ENCODE measurements around the gene PPFIBP2. TPM values are rescaled to one million over a fixed set of nuclear protein-coding genes. Genes with fewer than 3 reads are reported as not detected.

Gene PPFIBP2
- total RNA-seq, 1 donor from 2014 or later, result 15.0 TPM

DNA sequence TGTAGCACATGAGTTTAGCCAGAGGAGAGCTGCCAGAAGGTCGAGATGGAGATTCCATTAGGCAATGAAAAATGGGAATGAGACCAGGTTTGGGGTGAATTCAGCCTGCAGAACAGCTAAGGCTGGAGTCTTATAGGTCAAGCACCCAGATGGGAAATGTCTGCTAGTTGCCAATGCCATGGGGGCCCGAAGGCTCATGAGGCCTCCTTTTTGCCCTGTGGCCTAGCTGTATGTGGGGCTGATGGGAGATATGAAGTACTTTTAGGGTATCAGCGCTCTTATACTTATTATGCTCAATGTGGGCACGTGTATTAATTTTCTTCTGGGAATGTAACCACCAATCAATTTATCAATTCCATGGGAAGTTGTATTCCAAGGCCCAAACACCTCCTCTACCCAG lies 8.7 kb downstream of the PPFIBP2 start:
- DNase-seq (ENCODE audit: low read depth) (no peak), FAIRE-seq (no peak)
- no peak overlapping the region for H3K4me3 ChIP-seq (ENCODE audit: low read depth, low read length)
- no peak for TF ChIP-seq CTCF (IDR thresholded peaks at IDR 0.05; ENCODE audit: insufficient read depth, low read length, severe bottlenecking)
- H3K36me3 ChIP-seq (ENCODE audit: control insufficient read depth, insufficient read depth, low read length), result no peaks in the 10 kb centered on the region
- no peaks in the 10 kb centered on the region for H3K27me3 ChIP-seq (ENCODE audit: control insufficient read depth, insufficient read depth, low read length)

- H3K36me3 ChIP-seq (ENCODE audit: control insufficient read depth, insufficient read depth, low read length), result no peaks in the 10 kb centered on the region
- no peak overlapping the region for H3K4me3 ChIP-seq (ENCODE audit: low read depth, low read length)
- DNase-seq (ENCODE audit: low read depth) (no peak), FAIRE-seq (peak; percentile 62)
- no peak for TF ChIP-seq CTCF (IDR thresholded peaks at IDR 0.05; ENCODE audit: insufficient read depth, low read length, severe bottlenecking)
- H3K27me3 ChIP-seq (ENCODE audit: control insufficient read depth, insufficient read depth, low read length), result no peaks in the 10 kb centered on the region
Measured at GRCh38 chr11:7523416-7524210, 9.8 kb downstream of the PPFIBP2 start.

GRCh38 chr11:7524462-7525235 lies 10.8 kb downstream of the PPFIBP2 start:
- no peak for DNase-seq (ENCODE audit: low read depth)
- H3K36me3 ChIP-seq (ENCODE audit: control insufficient read depth, insufficient read depth, low read length), result no peaks in the 10 kb centered on the region
- no peaks in the 10 kb centered on the region for H3K27me3 ChIP-seq (ENCODE audit: control insufficient read depth, insufficient read depth, low read length)
- no peak for FAIRE-seq
- TF ChIP-seq CTCF (IDR thresholded peaks at IDR 0.05; ENCODE audit: insufficient read depth, low read length, severe bottlenecking), result no peak
- no peak overlapping the region for H3K4me3 ChIP-seq (ENCODE audit: low read depth, low read length)

- no peaks in the 10 kb centered on the region for H3K27me3 ChIP-seq (ENCODE audit: control insufficient read depth, insufficient read depth, low read length)
- H3K4me3 ChIP-seq (ENCODE audit: low read depth, low read length), result no peak overlapping the region
- no peaks in the 10 kb centered on the region for H3K36me3 ChIP-seq (ENCODE audit: control insufficient read depth, insufficient read depth, low read length)
- DNase-seq (ENCODE audit: low read depth) (no peak), FAIRE-seq (no peak)
- no peak for TF ChIP-seq CTCF (IDR thresholded peaks at IDR 0.05; ENCODE audit: insufficient read depth, low read length, severe bottlenecking)
Measured at GRCh38 chr11:7525424-7525823, 11.6 kb downstream of the PPFIBP2 start.

DNA sequence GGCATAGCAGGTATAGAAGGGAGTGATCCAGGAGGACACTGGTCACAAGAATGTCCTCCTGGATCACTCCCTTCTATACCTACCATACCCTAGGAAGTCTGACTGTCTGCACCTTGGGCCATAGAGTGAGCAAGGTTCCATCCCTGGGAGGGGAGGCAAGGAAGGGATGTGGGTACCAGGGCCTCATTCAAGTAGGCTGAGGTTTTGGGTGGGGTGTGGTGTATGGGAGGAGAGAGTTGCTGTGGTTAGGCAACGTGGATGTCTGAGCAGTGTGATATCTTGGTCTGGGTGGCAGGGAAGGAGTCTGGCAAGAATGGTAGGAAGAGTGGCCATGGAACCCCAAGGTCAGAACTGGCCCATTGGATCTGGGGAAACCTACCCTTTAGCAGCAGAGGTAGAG lies 13.2 kb downstream of the PPFIBP2 start:
- Histone ChIP-seq H3K27me3 (ENCODE audit: control insufficient read depth, insufficient read depth, low read length) (no peaks in the 10 kb centered on the region), H3K4me3 (ENCODE audit: low read depth, low read length) (no peak overlapping the region), H3K36me3 (ENCODE audit: control insufficient read depth, insufficient read depth, low read length) (no peaks in the 10 kb centered on the region)
- FAIRE-seq (peak; percentile 47), DNase-seq (ENCODE audit: low read depth) (no peak)
- no peak for TF ChIP-seq CTCF (IDR thresholded peaks at IDR 0.05; ENCODE audit: insufficient read depth, low read length, severe bottlenecking)

Measured in bronchial epithelial cell (primary cell).